Medulla oblongata (tissue), 1 donor: Measurements from ENCODE around the gene GART.
"Not testable (repeated sequence)": the region's sequence is repeated elsewhere in the genome, so short reads cannot be mapped to it uniquely, and the experiment has no call there.

Experiments
- DNase-seq: peaks from one replicate; pipeline ENCODE4 v3.0.0-alpha.2; 2015; ENCODE audit errors: extremely low spot score

The GART gene

DNA sequence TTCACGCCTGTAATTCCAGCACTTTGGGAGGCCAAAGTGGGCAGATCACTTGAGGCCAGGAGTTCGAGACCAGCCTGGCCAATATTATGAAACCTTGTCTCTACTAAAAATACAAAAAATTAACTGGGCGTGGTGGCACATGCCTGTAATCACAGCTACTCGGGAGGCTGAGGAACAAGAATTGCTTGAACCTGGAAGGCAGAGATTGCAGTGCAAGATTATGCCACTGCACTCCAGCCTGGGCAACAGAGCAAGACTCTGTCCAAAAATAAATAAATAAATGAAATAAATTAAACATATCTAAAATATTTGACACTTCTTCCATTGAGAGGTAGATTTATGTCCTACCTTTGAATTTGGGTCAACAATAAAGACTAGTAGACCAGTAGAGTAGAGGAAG lies 72.7 kb downstream of the GART start:
- DNase-seq = not testable (repeated sequence)

DNA sequence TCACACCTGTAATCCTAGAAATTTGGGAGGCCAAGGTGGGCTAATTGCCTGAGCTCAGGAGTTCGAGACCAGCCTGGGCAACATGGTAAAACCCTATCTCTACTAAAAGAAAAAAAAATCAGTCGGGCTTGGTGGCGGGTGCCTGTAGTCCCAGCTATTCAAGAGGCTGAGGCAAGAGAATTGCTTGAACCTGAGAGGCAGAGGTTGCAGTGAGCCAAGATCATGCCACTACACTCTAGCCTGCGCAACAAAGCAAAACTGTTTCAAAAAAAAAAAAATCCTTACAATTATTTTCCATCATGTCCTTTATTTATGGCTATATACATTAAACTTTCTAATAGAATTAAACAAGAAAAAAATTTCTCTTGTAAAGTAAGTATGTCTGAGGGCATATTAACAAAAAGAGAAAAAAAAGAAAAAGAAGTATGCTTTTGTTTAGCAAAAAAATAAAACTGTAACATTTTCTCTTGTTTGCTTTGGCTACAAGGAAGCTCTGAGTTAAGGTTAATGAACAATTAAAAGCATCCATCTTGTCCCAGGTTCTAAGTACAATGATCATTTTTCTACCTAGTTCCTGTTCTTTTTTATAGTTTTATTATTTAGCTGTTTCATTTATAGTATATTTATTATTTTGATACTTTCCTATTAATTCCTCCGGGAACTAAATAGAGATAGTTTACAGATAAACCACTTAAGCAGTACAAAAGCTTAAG lies 80.2 kb downstream of the GART start:
- DNase-seq = no peak

DNA sequence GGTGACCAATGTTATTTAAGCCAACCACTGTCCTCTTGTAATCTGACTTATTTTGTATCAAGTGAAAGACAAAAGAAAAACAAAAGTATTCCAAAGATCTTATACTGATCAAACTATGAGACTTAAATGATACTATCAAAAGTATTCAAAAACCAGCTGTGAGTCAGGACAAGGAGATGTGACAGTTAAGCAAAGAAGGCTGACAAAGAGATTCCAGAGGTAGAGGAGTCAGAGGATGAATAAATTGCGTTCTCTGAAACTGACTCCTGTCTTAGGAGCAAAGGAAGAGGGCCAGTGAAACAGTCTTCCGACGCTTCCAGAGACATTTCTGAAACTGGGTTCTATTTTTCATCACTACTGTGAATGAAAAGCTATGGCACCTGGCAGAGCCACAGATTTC lies 83.1 kb downstream of the GART start:
- no peak for DNase-seq

DNA sequence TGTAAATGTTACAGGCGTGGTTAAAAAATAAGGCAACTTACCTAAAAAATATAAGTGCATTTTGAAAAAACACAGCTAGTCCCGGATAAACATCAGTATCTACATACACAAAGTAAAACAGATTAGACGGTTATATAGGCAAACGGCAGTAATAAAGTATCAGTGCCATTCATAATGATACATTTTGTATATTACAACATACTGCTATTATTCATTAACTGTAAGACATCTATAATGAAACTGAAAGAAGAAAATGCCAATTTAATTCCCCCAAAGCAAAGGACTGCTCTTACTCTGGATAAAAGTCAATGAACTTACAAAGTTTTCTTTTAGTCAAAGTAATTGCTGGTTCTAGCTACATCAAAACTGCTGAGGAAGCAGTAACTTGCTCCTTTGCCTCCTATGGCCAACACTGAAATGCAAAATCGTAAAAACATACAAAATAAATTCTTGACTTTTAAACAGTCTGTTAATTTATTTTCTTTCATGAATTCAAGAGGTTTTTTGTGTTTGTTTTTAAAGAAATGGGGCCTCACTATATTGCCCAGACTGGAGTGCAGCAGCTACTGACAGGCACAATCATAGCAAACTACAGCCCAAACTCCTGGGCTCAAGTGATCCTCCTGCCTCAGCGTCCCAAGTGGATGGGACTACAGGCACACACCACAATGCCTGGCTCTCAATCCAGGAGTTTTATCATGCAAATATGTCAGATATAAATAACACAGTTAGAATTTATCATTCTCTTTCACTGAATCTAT lies 86.1 kb downstream of the GART start:
- no peak for DNase-seq
